PC-3 (cell line): Measurements from ENCODE around the gene REX1BD. TPM values are rescaled to one million over a fixed set of nuclear protein-coding genes. Genes with fewer than 3 reads are reported as not detected.

Source experiments
- ATAC-seq: fragments of 200-7000 bp; cut with Tn5 transposase; 2 replicates; pipeline ENCODE4 v1.9.1; 2020; ENCODE audit warnings: mild to moderate bottlenecking, moderate library complexity
- BruUV-seq: library from RNA; stranded (reverse); fragments of 400-500 nt; replicated peaks from 2 replicates; lab custom pipeline; 2021; lab: Mats Ljungman, UMichigan
- CTCF ChIA-PET: fragments of 300-600 bp; sonication (Branson Sonifier 250); formaldehyde crosslinking; loops from one replicate; lab custom pipeline; 2022; ENCODE audit warnings: antibody characterized with exemption; lab: Charles Lee
- POLR2A ChIA-PET: fragments of 300-600 bp; sonication (Branson Sonifier 250); formaldehyde crosslinking; loops from one replicate; lab custom pipeline; 2022; ENCODE audit warnings: antibody characterized with exemption; ENCODE audit not compliant: unreplicated experiment; lab: Charles Lee
- DNase-seq: peaks from one replicate; pipeline ENCODE4 v3.0.0-alpha.2; 2015
- H2AFZ ChIP-seq: fragments of 300-600 bp; sonication (generic); 2 replicates; pipeline ENCODE4 v1.6.0; 2016; ENCODE audit warnings: antibody characterized with exemption, low read length
- H3F3A ChIP-seq: fragments of 300-600 bp; sonication (generic); one replicate; pipeline ENCODE4 v1.6.0; 2017; ENCODE audit warnings: antibody characterized with exemption, low read length, control low read depth, mild to moderate bottlenecking; ENCODE audit not compliant: unreplicated experiment
- H3K27ac ChIP-seq: fragments of 300-600 bp; sonication (generic); 2 replicates; pipeline ENCODE4 v1.5.1; 2016; ENCODE audit warnings: mild to moderate bottlenecking, low read length
- H3K27me3 ChIP-seq: fragments of 300-600 bp; sonication (generic); 2 replicates; pipeline ENCODE4 v1.6.1; 2016; ENCODE audit warnings: low read length, mixed read lengths
- H3K36me3 ChIP-seq: fragments of 300-600 bp; sonication (generic); 2 replicates; pipeline ENCODE4 v1.6.1; 2016; ENCODE audit warnings: low read depth, mixed run types, low read length, mixed read lengths
- H3K4me1 ChIP-seq: fragments of 300-600 bp; sonication (generic); 2 replicates; pipeline ENCODE4 v1.5.1; 2016; ENCODE audit warnings: low read length; ENCODE audit not compliant: insufficient read depth
- H3K4me2 ChIP-seq: fragments of 300-600 bp; sonication (generic); 2 replicates; pipeline ENCODE4 v1.6.0; 2016; ENCODE audit warnings: low read length
- H3K4me3 ChIP-seq: fragments of 300-600 bp; sonication (generic); 2 replicates; pipeline ENCODE4 v1.5.1; 2016; ENCODE audit warnings: mild to moderate bottlenecking, low read length, mixed read lengths
- H3K79me2 ChIP-seq: fragments of 300-600 bp; sonication (generic); 2 replicates; pipeline ENCODE4 v1.6.1; 2017; ENCODE audit warnings: low read length, mixed read lengths
- H3K9ac ChIP-seq: fragments of 300-600 bp; sonication (generic); 2 replicates; pipeline ENCODE4 v1.6.0; 2016; ENCODE audit warnings: mild to moderate bottlenecking, low read length
- H3K9me2 ChIP-seq: fragments of 300-600 bp; sonication (generic); replicated peaks from 2 replicates; pipeline ENCODE4 v1.6.1; 2016; ENCODE audit warnings: mixed run types, low read length, mixed read lengths
- H3K9me3 ChIP-seq: fragments of 300-600 bp; sonication (generic); 2 replicates; pipeline ENCODE4 v1.6.1; 2016; ENCODE audit warnings: low read length, mixed read lengths
- H4K20me1 ChIP-seq: fragments of 300-600 bp; sonication (generic); 2 replicates; pipeline ENCODE4 v1.6.1; 2016; ENCODE audit warnings: low read length, mixed read lengths
- EZH2 ChIP-seq: fragments of 300-600 bp; sonication (generic); IDR thresholded peaks from one replicate; pipeline ENCODE4 v1.6.1; 2017; ENCODE audit warnings: antibody characterized with exemption, mild to moderate bottlenecking, low read length; ENCODE audit not compliant: unreplicated experiment
- EZH2phosphoT487 ChIP-seq: fragments of 300-600 bp; sonication (generic); IDR thresholded peaks from 2 replicates; pipeline ENCODE4 v1.6.1; 2018; ENCODE audit warnings: mild to moderate bottlenecking, antibody characterized with exemption, low read length, borderline replicate concordance
- intact Hi-C: fragments of 100-400 bp; cut with micrococcal nuclease; formaldehyde crosslinking; loops from 2 replicates; pipeline ENCODE4 v1.9.0; 2023
- total RNA-seq: library from RNA; depleted of rRNA; stranded (reverse); fragments of >200 nt; gene quantifications from 2 replicates; pipeline ENCODE4 v1.2.3, GENCODE V29; 2014
- TF ChIP-seq, protein P1 (sequence below): fragments of 300-600 bp; sonication (generic); conservative IDR thresholded peaks from 2 replicates; pipeline ENCODE4 v1.5.1; 2017; ENCODE audit warnings: antibody characterized with exemption, low read depth, mild to moderate bottlenecking, low read length

The REX1BD gene
- total RNA-seq, 1 experiment from 2014 or later: 121 TPM

DNA sequence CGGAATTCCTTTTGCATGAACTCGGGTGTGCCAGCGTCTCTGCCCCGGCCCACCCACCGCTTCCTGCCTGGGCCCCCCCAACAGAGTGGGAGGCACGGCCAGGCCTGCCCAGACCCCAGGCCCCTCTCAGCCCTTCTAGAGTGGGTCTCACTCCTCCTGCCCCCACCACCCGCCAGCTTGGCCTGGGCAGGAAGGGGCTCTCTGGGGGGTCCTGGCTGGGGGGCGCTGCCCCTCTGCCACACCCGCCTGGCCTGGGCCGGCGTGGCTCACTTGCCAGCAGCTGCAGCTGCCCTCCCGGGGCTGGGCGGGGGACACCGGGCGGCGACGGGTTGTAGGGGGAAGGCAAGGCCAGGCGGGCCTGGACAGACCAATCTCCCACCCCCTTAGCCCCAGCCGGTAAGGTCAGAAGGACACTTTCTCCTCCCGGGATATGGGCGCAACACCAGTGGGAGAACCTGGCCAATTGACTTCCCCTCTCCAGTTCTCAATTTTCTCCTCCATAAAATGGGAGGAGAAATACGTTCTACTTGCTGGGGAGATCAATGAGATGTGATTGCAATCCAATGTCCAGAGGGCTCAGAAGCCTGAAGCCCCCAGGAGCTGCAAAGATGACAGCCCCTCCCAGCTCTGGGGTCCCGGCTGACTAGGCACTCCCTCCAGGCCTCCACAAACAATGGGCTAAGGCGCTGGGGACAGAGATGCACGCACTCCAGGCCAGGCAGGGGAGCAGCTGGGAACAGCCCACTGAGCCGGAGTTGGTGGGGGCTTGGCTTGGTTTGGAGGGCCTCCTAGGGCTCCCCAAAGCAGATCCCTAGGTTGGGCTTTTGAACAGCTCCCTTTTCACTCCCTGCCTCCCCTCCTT lies 15.6 kb downstream of the REX1BD start:
- Histone ChIP-seq H3K9ac (no peak overlapping the region), H3K9me2 (no peaks in the 10 kb centered on the region), H3K9me3 (no peaks in the 10 kb centered on the region), H3K27me3 (peaks cover 44% of the 10 kb centered on the region), H3K4me2 (no peak overlapping the region), H3K27ac (no peak overlapping the region), H2AFZ (no peak overlapping the region), H3K4me1 (no peaks in the 10 kb centered on the region; the same call in 1 of the 2 replicates), H3K79me2 (no peaks in the 10 kb centered on the region), H4K20me1 (no peaks in the 10 kb centered on the region), H3K4me3 (no peak overlapping the region), H3F3A (peaks cover 5% of the 10 kb centered on the region), H3K36me3 (no peaks in the 10 kb centered on the region)
- no TSS peak for BruUV-seq
- TF ChIP-seq, protein P1, sequence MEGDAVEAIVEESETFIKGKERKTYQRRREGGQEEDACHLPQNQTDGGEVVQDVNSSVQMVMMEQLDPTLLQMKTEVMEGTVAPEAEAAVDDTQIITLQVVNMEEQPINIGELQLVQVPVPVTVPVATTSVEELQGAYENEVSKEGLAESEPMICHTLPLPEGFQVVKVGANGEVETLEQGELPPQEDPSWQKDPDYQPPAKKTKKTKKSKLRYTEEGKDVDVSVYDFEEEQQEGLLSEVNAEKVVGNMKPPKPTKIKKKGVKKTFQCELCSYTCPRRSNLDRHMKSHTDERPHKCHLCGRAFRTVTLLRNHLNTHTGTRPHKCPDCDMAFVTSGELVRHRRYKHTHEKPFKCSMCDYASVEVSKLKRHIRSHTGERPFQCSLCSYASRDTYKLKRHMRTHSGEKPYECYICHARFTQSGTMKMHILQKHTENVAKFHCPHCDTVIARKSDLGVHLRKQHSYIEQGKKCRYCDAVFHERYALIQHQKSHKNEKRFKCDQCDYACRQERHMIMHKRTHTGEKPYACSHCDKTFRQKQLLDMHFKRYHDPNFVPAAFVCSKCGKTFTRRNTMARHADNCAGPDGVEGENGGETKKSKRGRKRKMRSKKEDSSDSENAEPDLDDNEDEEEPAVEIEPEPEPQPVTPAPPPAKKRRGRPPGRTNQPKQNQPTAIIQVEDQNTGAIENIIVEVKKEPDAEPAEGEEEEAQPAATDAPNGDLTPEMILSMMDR: no peak
- TF ChIP-seq EZH2 (no peak), EZH2phosphoT487 (no peak)
- ChIA-PET POLR2A (no interaction called here), CTCF (no interaction called here)
- intact Hi-C loops: loop anchor here (10.0 kb wide), 1 partner anchor 171 kb away; no protein-coding TSS in a partner anchor
- ATAC-seq (no peak), DNase-seq (no peak)

GRCh38 chr19:18604820-18605159 lies 16.2 kb downstream of the REX1BD start:
- no TSS peak for BruUV-seq
- no peaks in the 10 kb centered on the region for H3K9me3 ChIP-seq
- no peak overlapping the region for H3K4me3 ChIP-seq
- H3K36me3 ChIP-seq: no peaks in the 10 kb centered on the region
- H3K9ac ChIP-seq: no peak overlapping the region
- peaks cover 50% of the 10 kb centered on the region for H3K27me3 ChIP-seq
- H4K20me1 ChIP-seq: no peaks in the 10 kb centered on the region
- ATAC-seq (no peak), DNase-seq (no peak)
- H3K79me2 ChIP-seq: no peaks in the 10 kb centered on the region
- no peak overlapping the region for H2AFZ ChIP-seq
- no peaks in the 10 kb centered on the region; the same call in 1 of the 2 replicates for H3K4me1 ChIP-seq
- no peaks in the 10 kb centered on the region for H3K9me2 ChIP-seq
- intact Hi-C loops: loop anchor here (10.0 kb wide), 1 partner anchor 170 kb away; no protein-coding TSS in a partner anchor
- TF ChIP-seq EZH2phosphoT487: no peak
- no peak for TF ChIP-seq EZH2
- ChIA-PET POLR2A (no interaction called here), CTCF (no interaction called here)
- peaks cover 5% of the 10 kb centered on the region for H3F3A ChIP-seq
- H3K27ac ChIP-seq: no peak overlapping the region
- no peak overlapping the region for H3K4me2 ChIP-seq

DNA sequence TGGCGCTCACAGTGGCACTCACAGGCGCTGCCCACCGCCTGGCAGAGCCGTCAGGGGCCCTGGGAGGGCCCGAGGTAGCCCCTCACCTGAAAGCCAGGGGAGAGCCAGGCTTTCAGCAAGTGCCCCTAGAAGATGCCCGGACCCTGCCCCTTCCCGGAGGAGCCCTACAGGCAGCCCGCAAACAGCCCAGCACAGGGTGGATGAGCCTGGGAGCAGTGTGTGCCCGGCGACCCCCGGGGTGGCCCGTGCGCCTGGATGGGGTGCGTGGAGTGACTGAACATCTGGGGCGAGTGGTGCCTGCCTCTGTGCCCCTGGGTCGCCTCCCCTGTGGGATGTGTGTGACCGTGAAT lies 16.6 kb downstream of the REX1BD start:
- Histone ChIP-seq H3K36me3 (no peaks in the 10 kb centered on the region), H2AFZ (no peak overlapping the region), H3K27ac (no peak overlapping the region), H3K4me3 (no peak overlapping the region), H3K79me2 (no peaks in the 10 kb centered on the region), H3F3A (peaks cover 5% of the 10 kb centered on the region), H3K4me1 (no peaks in the 10 kb centered on the region; the same call in 1 of the 2 replicates), H3K9me2 (no peaks in the 10 kb centered on the region), H3K9me3 (no peaks in the 10 kb centered on the region), H3K27me3 (peaks cover 54% of the 10 kb centered on the region), H3K4me2 (no peak overlapping the region), H3K9ac (no peak overlapping the region), H4K20me1 (no peaks in the 10 kb centered on the region)
- ChIA-PET CTCF (no interaction called here), POLR2A (no interaction called here)
- no peak for ATAC-seq
- TF ChIP-seq EZH2: no peak
- TF ChIP-seq, protein P1: no peak
- no peak for TF ChIP-seq EZH2phosphoT487
- no TSS peak for BruUV-seq
- intact Hi-C loops: loop anchor here (10.0 kb wide), 1 partner anchor 170 kb away; no protein-coding TSS in a partner anchor
- DNase-seq: no peak
